22Rv1 (cell line): Measurements from ENCODE around the gene COLGALT1.

Source experiments
- H3K27ac ChIP-seq: fragments of 450-650 bp; 2 replicates; pipeline ENCODE4 v1.5.1; 2017
- CTCF ChIP-seq: fragments of 450-650 bp; IDR thresholded peaks from 2 replicates; pipeline ENCODE4 v1.5.1; 2017; ENCODE audit warnings: mild to moderate bottlenecking
- ZFX ChIP-seq: fragments of 450-650 bp; IDR thresholded peaks from 2 replicates; pipeline ENCODE4 v1.6.1; 2017; ENCODE audit warnings: antibody characterized with exemption, borderline replicate concordance

COLGALT1 gene

GRCh38 chr19:17626456-17627015 is 71.1 kb downstream of the COLGALT1 start:
- H3K27ac ChIP-seq = no peak overlapping the region
- TF ChIP-seq CTCF = no peak
- TF ChIP-seq ZFX = no peak

GRCh38 chr19:17627161-17627560 is 71.7 kb downstream of the COLGALT1 start:
- H3K27ac ChIP-seq = no peak overlapping the region
- TF ChIP-seq ZFX (no peak), CTCF (no peak)

- H3K27ac ChIP-seq = no peak overlapping the region
- TF ChIP-seq ZFX = no peak
- no peak for TF ChIP-seq CTCF
Observed at GRCh38 chr19:17627921-17628320, 72.5 kb downstream of the COLGALT1 start.

GRCh38 chr19:17629760-17630159 is 74.3 kb downstream of the COLGALT1 start:
- TF ChIP-seq CTCF (no peak), ZFX (no peak)
- no peak overlapping the region for H3K27ac ChIP-seq

GRCh38 chr19:17632577-17632976 is 77.1 kb downstream of the COLGALT1 start:
- no peak overlapping the region for H3K27ac ChIP-seq
- TF ChIP-seq ZFX (no peak), CTCF (no peak)
